ENCODE measurements around the gene MRGPRF. TPM values are rescaled to one million over a fixed set of nuclear protein-coding genes. Genes with fewer than 3 reads are reported as not detected.

The MRGPRF gene
- total RNA-seq, 1 experiment from 2014 or later, result 0.05 TPM

GRCh38 chr11:69022260-69022659 lies 9.2 kb upstream of the MRGPRF start:
- DNase-seq (ENCODE audit: low spot score), result no peak

- DNase-seq (ENCODE audit: low spot score), result no peak
These were observed 5.9 kb upstream of the MRGPRF start for GRCh38 chr11:69018924-69019323.

- DNase-seq (ENCODE audit: low spot score), result no peak
These were observed 4.9 kb upstream of the MRGPRF start for GRCh38 chr11:69017951-69018350.

GRCh38 chr11:69014898-69015549 lies 2.0 kb upstream of the MRGPRF start:
- no peak for DNase-seq (ENCODE audit: low spot score)

- no peak for DNase-seq (ENCODE audit: low spot score)
These were observed 1.2 kb upstream of the MRGPRF start for GRCh38 chr11:69014084-69014851.

- DNase-seq (ENCODE audit: low spot score), result no peak
These were observed 696 bp downstream of the MRGPRF start for GRCh38 chr11:69012092-69013008.

- no peak for DNase-seq (ENCODE audit: low spot score)
These were observed 1.4 kb downstream of the MRGPRF start for GRCh38 chr11:69011624-69012091.

GRCh38 chr11:69010964-69011623 lies 2.0 kb downstream of the MRGPRF start:
- peak; percentile 81 for DNase-seq (ENCODE audit: low spot score)

- peak; percentile 32 for DNase-seq (ENCODE audit: low spot score)
These were observed 2.6 kb downstream of the MRGPRF start for GRCh38 chr11:69010361-69010891.

GRCh38 chr11:69009441-69010211 lies 3.4 kb downstream of the MRGPRF start:
- DNase-seq (ENCODE audit: low spot score), result no peak

- DNase-seq (ENCODE audit: low spot score), result peak; percentile 83
These were observed 4.2 kb downstream of the MRGPRF start for GRCh38 chr11:69008737-69009440.

GRCh38 chr11:69007975-69008381 lies 5.1 kb downstream of the MRGPRF start:
- no peak for DNase-seq (ENCODE audit: low spot score)

GRCh38 chr11:69006816-69007215 lies 6.2 kb downstream of the MRGPRF start:
- DNase-seq (ENCODE audit: low spot score), result no peak

- DNase-seq (ENCODE audit: low spot score), result no peak
These were observed 7.2 kb downstream of the MRGPRF start for GRCh38 chr11:69005631-69006368.

GRCh38 chr11:69005183-69005630 lies 7.8 kb downstream of the MRGPRF start:
- no peak for DNase-seq (ENCODE audit: low spot score)

GRCh38 chr11:69004411-69005182 lies 8.4 kb downstream of the MRGPRF start:
- no peak for DNase-seq (ENCODE audit: low spot score)

- no peak for DNase-seq (ENCODE audit: low spot score)
These were observed 9.1 kb downstream of the MRGPRF start for GRCh38 chr11:69003866-69004367.

- DNase-seq (ENCODE audit: low spot score), result no peak
These were observed 9.7 kb downstream of the MRGPRF start for GRCh38 chr11:69003301-69003865.
